Colonic mucosa (tissue), 4 donors: ENCODE results near the gene KRTAP10-3. TPM values are rescaled to one million over a fixed set of nuclear protein-coding genes. Genes with fewer than 3 reads are reported as not detected.
"Not testable (repeated sequence)": the region's sequence is repeated elsewhere in the genome, so short reads cannot be mapped to it uniquely, and the experiment has no call there.

Experiments used
- DNase-seq: peaks from one replicate; pipeline ENCODE4 v3.0.0-alpha.2; 2020
- H3K27ac ChIP-seq: fragments of 200-600 bp; one replicate; pipeline ENCODE4 v1.8.0; 2021
- H3K27me3 ChIP-seq: fragments of 200-600 bp; one replicate; pipeline ENCODE4 v1.8.0; 2021
- H3K36me3 ChIP-seq: fragments of 200-600 bp; one replicate; pipeline ENCODE4 v1.8.0; 2021
- H3K4me1 ChIP-seq: fragments of 200-600 bp; one replicate; pipeline ENCODE4 v1.8.0; 2021; ENCODE audit warnings: mild to moderate bottlenecking
- H3K4me3 ChIP-seq: fragments of 200-600 bp; one replicate; pipeline ENCODE4 v1.8.0; 2021
- H3K9ac ChIP-seq, 2 donors: one replicate each; pipeline ENCODE4 v1.7.0; 2013; ENCODE audit warnings: control low read depth in 2 of 2, low read depth in 2 of 2, low read length in 2 of 2
- H3K9me3 ChIP-seq: fragments of 200-600 bp; one replicate; pipeline ENCODE4 v1.8.0; 2021
- intact Hi-C: fragments of 100-400 bp; cut with DNase I; formaldehyde crosslinking; loops from one replicate; pipeline ENCODE4 v1.14.1; 2022
- total RNA-seq, 2 donors: library from RNA; stranded (reverse); fragmentation: NEBNext Ultra II Directional in 1 of 2; extraction: Animal tissue kit (Norgen Biotek cat#: 25700) in 1 of 2; gene quantifications; one replicate each; pipeline ENCODE4 v1.2.1, GENCODE V29; 2021
- TF ChIP-seq, protein P1 (sequence below): fragments of 200-600 bp; IDR thresholded peaks from one replicate; pipeline ENCODE4 v1.8.0; 2022; ENCODE audit warnings: antibody characterized with exemption, mild to moderate bottlenecking
- donor health status: healthy.
- donor health status: DM: no; HTN: no; CAD: no.
- donor health status: DM: no; HTN: no; CAD: no.

The KRTAP10-3 gene
- total RNA-seq, 2 donors from 2014 or later, result not detected

DNA sequence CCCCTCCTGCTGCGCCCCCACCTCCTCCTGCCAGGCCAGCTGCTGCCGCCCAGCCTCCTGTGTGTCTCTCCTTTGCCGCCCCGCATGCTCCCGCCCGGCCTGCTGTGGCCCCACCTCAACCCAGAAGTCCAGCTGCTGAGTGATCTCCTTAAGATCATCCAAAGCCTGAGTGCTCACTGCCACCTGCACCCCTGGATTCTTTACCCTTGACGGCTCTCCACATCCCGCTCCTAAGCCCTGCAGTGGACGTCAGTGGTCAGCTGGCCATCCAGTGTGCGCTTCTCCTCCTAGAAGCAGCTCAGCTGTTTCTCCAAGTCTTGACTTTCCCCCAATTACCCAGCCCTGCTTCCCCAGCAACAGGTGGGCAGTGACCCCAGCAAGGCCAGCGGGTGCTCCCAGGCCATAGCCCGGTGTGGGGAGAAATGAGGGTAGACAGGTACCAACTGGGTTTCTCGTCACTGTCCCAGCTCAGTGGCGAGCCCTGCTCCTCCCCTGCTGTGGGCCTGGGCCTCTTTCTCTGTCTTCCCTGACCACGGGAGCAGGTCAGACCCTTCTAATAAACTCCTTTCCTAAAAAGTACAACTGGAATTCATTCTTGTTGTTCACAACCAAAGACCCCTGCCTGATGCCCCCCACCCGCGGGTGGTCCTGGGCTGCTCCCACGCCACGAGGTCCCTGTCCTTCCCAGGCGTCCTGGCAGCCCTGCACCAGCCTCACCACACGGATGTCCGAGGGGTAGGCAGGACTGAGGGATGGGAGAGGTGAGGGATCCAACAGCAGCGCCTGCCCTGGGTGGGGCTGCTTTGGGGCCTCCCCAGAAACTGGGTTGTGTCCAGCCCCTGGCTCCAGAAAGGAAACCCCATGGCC is 43.2 kb upstream of the KRTAP10-3 start:
- Histone ChIP-seq H3K27ac (no peak overlapping the region), H3K9ac (no peak overlapping the region), H3K36me3 (no peaks in the 10 kb centered on the region), H3K9me3 (no peaks in the 10 kb centered on the region), H3K27me3 (no peaks in the 10 kb centered on the region), H3K4me3 (no peak overlapping the region), H3K4me1 (no peaks in the 10 kb centered on the region)
- DNase-seq, result no peak
- TF ChIP-seq, protein P1, sequence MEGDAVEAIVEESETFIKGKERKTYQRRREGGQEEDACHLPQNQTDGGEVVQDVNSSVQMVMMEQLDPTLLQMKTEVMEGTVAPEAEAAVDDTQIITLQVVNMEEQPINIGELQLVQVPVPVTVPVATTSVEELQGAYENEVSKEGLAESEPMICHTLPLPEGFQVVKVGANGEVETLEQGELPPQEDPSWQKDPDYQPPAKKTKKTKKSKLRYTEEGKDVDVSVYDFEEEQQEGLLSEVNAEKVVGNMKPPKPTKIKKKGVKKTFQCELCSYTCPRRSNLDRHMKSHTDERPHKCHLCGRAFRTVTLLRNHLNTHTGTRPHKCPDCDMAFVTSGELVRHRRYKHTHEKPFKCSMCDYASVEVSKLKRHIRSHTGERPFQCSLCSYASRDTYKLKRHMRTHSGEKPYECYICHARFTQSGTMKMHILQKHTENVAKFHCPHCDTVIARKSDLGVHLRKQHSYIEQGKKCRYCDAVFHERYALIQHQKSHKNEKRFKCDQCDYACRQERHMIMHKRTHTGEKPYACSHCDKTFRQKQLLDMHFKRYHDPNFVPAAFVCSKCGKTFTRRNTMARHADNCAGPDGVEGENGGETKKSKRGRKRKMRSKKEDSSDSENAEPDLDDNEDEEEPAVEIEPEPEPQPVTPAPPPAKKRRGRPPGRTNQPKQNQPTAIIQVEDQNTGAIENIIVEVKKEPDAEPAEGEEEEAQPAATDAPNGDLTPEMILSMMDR, result no peak
- intact Hi-C loops, result no loop called here

GRCh38 chr21:44601091-44601490 is 42.5 kb upstream of the KRTAP10-3 start:
- DNase-seq, intact Hi-C loops, H3K9ac ChIP-seq, H3K36me3 ChIP-seq, H3K4me3 ChIP-seq, H3K9me3 ChIP-seq, H3K4me1 ChIP-seq, H3K27me3 ChIP-seq, H3K27ac ChIP-seq: not testable (repeated sequence)

- H3K9me3 ChIP-seq, intact Hi-C loops, H3K36me3 ChIP-seq, H3K27ac ChIP-seq, H3K27me3 ChIP-seq, H3K4me3 ChIP-seq, H3K9ac ChIP-seq, H3K4me1 ChIP-seq, DNase-seq: not testable (repeated sequence)
Observed at GRCh38 chr21:44600118-44600978, 41.8 kb upstream of the KRTAP10-3 start, which contains the start of gene KRTAP10-7. Gene KRTAP10-7, plus strand, starts transcription at chr21:44600597. Its CDS starts 25 bp downstream, at chr21:44600622.

GRCh38 chr21:44599264-44600029 is 40.9 kb upstream of the KRTAP10-3 start:
- H3K27me3 ChIP-seq, result no peaks in the 10 kb centered on the region
- H3K36me3 ChIP-seq, result no peaks in the 10 kb centered on the region
- no peak overlapping the region for H3K27ac ChIP-seq
- H3K4me1 ChIP-seq, result no peaks in the 10 kb centered on the region
- intact Hi-C loops, result no loop called here
- DNase-seq, result no peak
- TF ChIP-seq, protein P1, result no peak
- H3K4me3 ChIP-seq, result no peak overlapping the region
- no peaks in the 10 kb centered on the region for H3K9me3 ChIP-seq
- no peak overlapping the region for H3K9ac ChIP-seq

DNA sequence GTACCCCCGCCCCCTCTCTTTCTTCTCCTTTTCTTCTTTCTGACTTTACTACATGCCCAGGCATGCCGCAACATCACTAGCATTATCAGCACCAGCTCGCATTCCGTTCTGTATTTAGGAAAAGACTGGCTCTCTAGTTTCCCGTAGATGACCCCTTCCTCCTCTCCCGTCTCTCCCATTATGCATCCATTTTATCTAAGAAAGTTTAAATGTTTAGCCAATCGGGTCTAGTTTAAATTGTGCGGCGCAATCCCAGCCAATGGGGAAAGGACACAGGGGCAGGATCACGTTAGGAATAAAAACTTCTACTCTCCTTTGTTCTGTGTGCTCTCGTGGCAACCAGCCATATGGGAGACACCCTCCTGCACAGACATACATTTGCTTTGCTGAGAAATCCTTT is 39.5 kb upstream of the KRTAP10-3 start:
- no peak overlapping the region for H3K9ac ChIP-seq
- TF ChIP-seq, protein P1, result no peak
- H3K27me3 ChIP-seq, result no peaks in the 10 kb centered on the region
- H3K4me1 ChIP-seq, result no peaks in the 10 kb centered on the region
- DNase-seq, result no peak
- no peaks in the 10 kb centered on the region for H3K9me3 ChIP-seq
- no peak overlapping the region for H3K4me3 ChIP-seq
- no peaks in the 10 kb centered on the region for H3K36me3 ChIP-seq
- intact Hi-C loops, result no loop called here
- H3K27ac ChIP-seq, result no peak overlapping the region
